Adrenal gland (tissue), 12 donors: Measurements from ENCODE around the gene PPP1R9A. TPM values are rescaled to one million over a fixed set of nuclear protein-coding genes. Genes with fewer than 3 reads are reported as not detected.

Source experiments
- DNase-seq, 7 donors: peaks; one replicate each; pipeline ENCODE4 v3.0.0-alpha.2; 2019 to 2020
- H3K27ac ChIP-seq, 5 donors: fragments of 200-600 bp; sonication (generic) in 4 of 5; 1 replicate in 3 of 5; 2 replicates in 2 of 5; pipeline versions ENCODE4 v1.5.1 to v1.8.0; 2016 to 2020; ENCODE audit warnings: mild to moderate bottlenecking in 1 of 5
- H3K27me3 ChIP-seq: fragments of 200-600 bp; 2 replicates; pipeline ENCODE4 v1.8.0; 2021
- H3K36me3 ChIP-seq, 2 donors: fragments of 200-600 bp; replicated peaks in 1 of 2; 1 replicate in 1 of 2; 2 replicates in 1 of 2; pipeline versions ENCODE4 v1.5.1 to v1.8.0; 2018 to 2022
- H3K4me1 ChIP-seq, 2 donors: fragments of 200-600 bp; replicated peaks in 1 of 2; 1 replicate in 1 of 2; 2 replicates in 1 of 2; pipeline versions ENCODE4 v1.5.1 to v1.8.0; 2018 to 2021
- H3K4me3 ChIP-seq, 4 donors: fragments of 200-600 bp; sonication (generic) in 3 of 4; one replicate each; pipeline ENCODE4 v1.5.1; 2016 to 2018
- H3K9me3 ChIP-seq, 3 donors: fragments of 200-600 bp; sonication (generic) in 1 of 3; replicated peaks in 1 of 3; 1 replicate in 2 of 3; 2 replicates in 1 of 3; pipeline versions ENCODE4 v1.5.1 to v1.8.0; 2016 to 2021
- CTCF ChIP-seq, 6 experiments: fragments of 450-650 bp in 4 of 6; fragments of 200-600 bp in 2 of 6; sonication (generic) in 1 of 6; IDR thresholded peaks; 1 replicate in 5 of 6; 2 replicates in 1 of 6; pipeline versions ENCODE4 v1.5.1 to v1.8.0; 2016 to 2021; ENCODE audit warnings: antibody characterized with exemption in 6 of 6, mild to moderate bottlenecking in 2 of 6, moderate library complexity in 1 of 6
- POLR2A ChIP-seq, 2 donors: fragments of 450-650 bp; IDR thresholded peaks; one replicate each; pipeline ENCODE4 v1.6.1; 2017; ENCODE audit warnings: antibody characterized with exemption in 2 of 2, mild to moderate bottlenecking in 2 of 2, moderate library complexity in 1 of 2
- WGBS, 4 donors: extraction: QIAGEN DNeasy Blood & Tissue Kit in 2 of 4; methylation state at CpG; one replicate each; pipeline versions ENCODE4 v1.1.5 to v1.1.7; 2013 to 2017; 5-methylcytosine and 5-hydroxymethylcytosine counted together
- intact Hi-C, 2 donors: fragments of 100-400 bp; cut with DNase I; formaldehyde crosslinking; loops; one replicate each; pipeline versions ENCODE4 v1.14.1 to v1.15.0; 2022 to 2023
- polyA plus RNA-seq, 3 donors: library from polyadenylated mRNA; stranded (reverse); fragments of 200-250 nt in 2 of 3; fragments of 350-450 nt in 1 of 3; fragmentation: Illumina TruSeq in 1 of 3; extraction: RNeasy Lipid Tissue Mini Kit (QIAGEN cat#74804) in 1 of 3; gene quantifications; one replicate each; pipeline ENCODE4 v1.2.3, GENCODE V29; 2013 to 2014
- total RNA-seq, 9 donors: library from RNA; depleted of rRNA in 4 of 9; stranded (reverse); fragments of >200 nt in 4 of 9; fragments of 120-200 nt in 1 of 9; fragmentation: NEBNext Ultra II Directional in 1 of 9; extraction: Animal tissue kit (Norgen Biotek cat#: 25700) in 1 of 9; gene quantifications; one replicate each; pipeline versions ENCODE4 v1.1.0 to v1.2.4, GENCODE V29; 2013 to 2023
- donor health status: healthy with polysubstance abuse.
- donor health status: Bipolar disorder and iron deficiency.
- donor health status: DM: yes; HTN: yes; CAD: no.
- donor health status: DM: no; HTN: no; CAD: no.
- donor health status: DM: no; HTN: no; CAD: no.
- donor health status: DM: yes; HTN: yes; CAD: no.

Gene PPP1R9A
- total and polyA plus RNA-seq, 12 donors = 7.2 to 86.0 (median 40.6) TPM

GRCh38 chr7:94921911-94922310 lies 14.5 kb downstream of the PPP1R9A start:
- TF ChIP-seq POLR2A (IDR thresholded peaks at IDR 0.05) = no peak
- no peak for TF ChIP-seq CTCF (IDR thresholded peaks at IDR 0.05)
- Histone ChIP-seq H3K9me3 (no peaks in the 10 kb centered on the region), H3K27ac (no peak overlapping the region), H3K27me3 (no peaks in the 10 kb centered on the region), H3K4me1 (no peaks in the 10 kb centered on the region), H3K36me3 (no peaks in the 10 kb centered on the region), H3K4me3 (no peak overlapping the region)
- no peak for DNase-seq
- intact Hi-C loops = no loop called here
- 69 to 98% (median 85%) methylated on average over 4 of the region's 4 CpGs for WGBS, 4 donors

GRCh38 chr7:94922457-94922856 lies 15.1 kb downstream of the PPP1R9A start:
- TF ChIP-seq CTCF (IDR thresholded peaks at IDR 0.05) = no peak
- no peak for TF ChIP-seq POLR2A (IDR thresholded peaks at IDR 0.05)
- H3K36me3 ChIP-seq = no peaks in the 10 kb centered on the region
- H3K27me3 ChIP-seq = no peaks in the 10 kb centered on the region
- H3K27ac ChIP-seq = no peak overlapping the region
- no peaks in the 10 kb centered on the region for H3K9me3 ChIP-seq
- no peaks in the 10 kb centered on the region for H3K4me1 ChIP-seq
- H3K4me3 ChIP-seq = no peak overlapping the region
- 86 to 94% (median 92%) methylated on average over 1 of the region's 1 CpG for WGBS, 4 donors
- intact Hi-C loops = no loop called here
- no peak for DNase-seq

- no peaks in the 10 kb centered on the region for H3K36me3 ChIP-seq
- intact Hi-C loops = no loop called here
- DNase-seq = no peak
- no peaks in the 10 kb centered on the region for H3K27me3 ChIP-seq
- no peaks in the 10 kb centered on the region for H3K4me1 ChIP-seq
- TF ChIP-seq CTCF (IDR thresholded peaks at IDR 0.05) = no peak
- no peak for TF ChIP-seq POLR2A (IDR thresholded peaks at IDR 0.05)
- no peak overlapping the region for H3K27ac ChIP-seq
- H3K9me3 ChIP-seq = no peaks in the 10 kb centered on the region
- no peak overlapping the region for H3K4me3 ChIP-seq
Measured at GRCh38 chr7:94923412-94923811, 16.0 kb downstream of the PPP1R9A start.

- Histone ChIP-seq H3K4me3 (no peak overlapping the region), H3K27me3 (no peaks in the 10 kb centered on the region), H3K9me3 (no peaks in the 10 kb centered on the region), H3K27ac (no peak overlapping the region), H3K36me3 (no peaks in the 10 kb centered on the region), H3K4me1 (peaks cover 0 to 3% of the 10 kb centered on the region in 2 donors)
- intact Hi-C loops = no loop called here
- TF ChIP-seq CTCF (IDR thresholded peaks at IDR 0.05) (no peak), POLR2A (IDR thresholded peaks at IDR 0.05) (no peak)
- DNase-seq = no peak
Measured at GRCh38 chr7:94928168-94928707, 20.8 kb downstream of the PPP1R9A start.
